Muscle layer of colon (tissue), 2 donors: ENCODE data around the gene TYRO3.

Source experiments
- H3K27ac ChIP-seq: one replicate; pipeline ENCODE4 v1.7.0; 2013; ENCODE audit warnings: low read depth, mild to moderate bottlenecking, low read length, moderate library complexity
- H3K27me3 ChIP-seq, 2 donors: one replicate each; pipeline ENCODE4 v1.7.0; 2013; ENCODE audit warnings: low read length in 2 of 2, mild to moderate bottlenecking in 2 of 2; ENCODE audit not compliant: insufficient read depth in 2 of 2, control insufficient read depth in 1 of 2
- H3K36me3 ChIP-seq: one replicate; pipeline ENCODE4 v1.7.0; 2013; ENCODE audit warnings: mild to moderate bottlenecking, low read length; ENCODE audit not compliant: insufficient read depth
- H3K4me1 ChIP-seq: one replicate; pipeline ENCODE4 v1.7.0; 2013; ENCODE audit warnings: mild to moderate bottlenecking, low read length; ENCODE audit not compliant: insufficient read depth
- H3K4me3 ChIP-seq, 2 donors: one replicate each; pipeline ENCODE4 v1.7.0; 2013; ENCODE audit warnings: low read length in 2 of 2, low read depth in 1 of 2, mild to moderate bottlenecking in 1 of 2, moderate library complexity in 1 of 2
- H3K9ac ChIP-seq: one replicate; pipeline ENCODE4 v1.7.0; 2013; ENCODE audit warnings: low read length
- H3K9me3 ChIP-seq: one replicate; pipeline ENCODE4 v1.7.0; 2013; ENCODE audit warnings: mild to moderate bottlenecking, low read length
- donor health status: abdominal sarcoma.
- donor health status: Adenocarcinoma of cecum.

The TYRO3 gene

GRCh38 chr15:41523097-41523496, 35.9 kb upstream of the TYRO3 start:
- peaks cover 24% of the 10 kb centered on the region for H3K36me3 ChIP-seq
- no peak overlapping the region for H3K9ac ChIP-seq
- H3K27ac ChIP-seq, result no peak overlapping the region

GRCh38 chr15:41530363-41530956, 28.6 kb upstream of the TYRO3 start:
- Histone ChIP-seq H3K9ac (no peak overlapping the region), H3K36me3 (peaks cover 66% of the 10 kb centered on the region), H3K4me1 (no peaks in the 10 kb centered on the region)

More at GRCh38 chr15:41523097-41523496, 35.9 kb upstream of the TYRO3 start:
- Histone ChIP-seq H3K9me3 (no peaks in the 10 kb centered on the region), H3K4me3 (no peak overlapping the region), H3K27me3 (no peaks in the 10 kb centered on the region), H3K4me1 (no peaks in the 10 kb centered on the region)

GRCh38 chr15:41535544-41535943, 23.5 kb upstream of the TYRO3 start:
- Histone ChIP-seq H3K27me3 (no peaks in the 10 kb centered on the region), H3K27ac (no peak overlapping the region), H3K9ac (no peak overlapping the region), H3K4me1 (no peaks in the 10 kb centered on the region), H3K4me3 (no peak overlapping the region), H3K36me3 (peaks cover 34% of the 10 kb centered on the region), H3K9me3 (no peaks in the 10 kb centered on the region)

More at GRCh38 chr15:41530363-41530956, 28.6 kb upstream of the TYRO3 start:
- Histone ChIP-seq H3K9me3 (no peaks in the 10 kb centered on the region), H3K27ac (no peak overlapping the region), H3K4me3 (no peak overlapping the region), H3K27me3 (no peaks in the 10 kb centered on the region)

- Histone ChIP-seq H3K4me1 (no peaks in the 10 kb centered on the region), H3K4me3 (no peak overlapping the region), H3K9ac (no peak overlapping the region), H3K27me3 (no peaks in the 10 kb centered on the region), H3K36me3 (peaks cover 26% of the 10 kb centered on the region), H3K9me3 (no peaks in the 10 kb centered on the region), H3K27ac (no peak overlapping the region)
Observed at GRCh38 chr15:41536866-41537265, 22.1 kb upstream of the TYRO3 start.

GRCh38 chr15:41543521-41543870, 15.5 kb upstream of the TYRO3 start:
- H3K36me3 ChIP-seq, result no peaks in the 10 kb centered on the region
- H3K27ac ChIP-seq, result peak overlapping the region; percentile 85

GRCh38 chr15:41544650-41545015, 14.4 kb upstream of the TYRO3 start:
- no peak overlapping the region for H3K27ac ChIP-seq
- H3K4me1 ChIP-seq, result peaks cover 4% of the 10 kb centered on the region
- H3K9ac ChIP-seq, result no peak overlapping the region
- no peaks in the 10 kb centered on the region for H3K36me3 ChIP-seq
- H3K9me3 ChIP-seq, result no peaks in the 10 kb centered on the region
- no peaks in the 10 kb centered on the region for H3K27me3 ChIP-seq
- H3K4me3 ChIP-seq, result peak overlapping the region in 1 of 2 donors; percentile 98

More at GRCh38 chr15:41543521-41543870, 15.5 kb upstream of the TYRO3 start:
- Histone ChIP-seq H3K4me1 (peaks cover 4% of the 10 kb centered on the region), H3K4me3 (peak overlapping the region; percentile 93 to 98), H3K27me3 (no peaks in the 10 kb centered on the region), H3K9ac (peak overlapping the region; percentile 90), H3K9me3 (no peaks in the 10 kb centered on the region)

- no peak overlapping the region for H3K4me3 ChIP-seq
- H3K36me3 ChIP-seq, result no peaks in the 10 kb centered on the region
- no peaks in the 10 kb centered on the region for H3K9me3 ChIP-seq
- no peak overlapping the region for H3K27ac ChIP-seq
- peaks cover 4% of the 10 kb centered on the region for H3K4me1 ChIP-seq
- no peaks in the 10 kb centered on the region for H3K27me3 ChIP-seq
- H3K9ac ChIP-seq, result no peak overlapping the region
Observed at GRCh38 chr15:41545218-41545617, 13.8 kb upstream of the TYRO3 start.

GRCh38 chr15:41546851-41547786, 11.9 kb upstream of the TYRO3 start:
- Histone ChIP-seq H3K27ac (no peak overlapping the region), H3K27me3 (no peaks in the 10 kb centered on the region), H3K4me1 (peaks cover 4% of the 10 kb centered on the region), H3K9ac (no peak overlapping the region), H3K36me3 (no peaks in the 10 kb centered on the region), H3K4me3 (no peak overlapping the region), H3K9me3 (no peaks in the 10 kb centered on the region)

- Histone ChIP-seq H3K27me3 (no peaks in the 10 kb centered on the region), H3K9ac (no peak overlapping the region), H3K4me3 (no peak overlapping the region), H3K4me1 (no peaks in the 10 kb centered on the region), H3K9me3 (no peaks in the 10 kb centered on the region), H3K36me3 (no peaks in the 10 kb centered on the region), H3K27ac (no peak overlapping the region)
Observed at GRCh38 chr15:41550066-41550775, 8.8 kb upstream of the TYRO3 start.

- H3K4me3 ChIP-seq, result no peak overlapping the region
- peaks cover 6% of the 10 kb centered on the region for H3K4me1 ChIP-seq
- H3K27me3 ChIP-seq, result no peaks in the 10 kb centered on the region
- no peak overlapping the region for H3K27ac ChIP-seq
- H3K36me3 ChIP-seq, result no peaks in the 10 kb centered on the region
- no peak overlapping the region for H3K9ac ChIP-seq
- no peaks in the 10 kb centered on the region for H3K9me3 ChIP-seq
Observed at GRCh38 chr15:41553731-41554130, 5.3 kb upstream of the TYRO3 start.

GRCh38 chr15:41554343-41554742, 4.7 kb upstream of the TYRO3 start:
- Histone ChIP-seq H3K4me3 (no peak overlapping the region), H3K4me1 (peaks cover 6% of the 10 kb centered on the region), H3K36me3 (no peaks in the 10 kb centered on the region), H3K27ac (no peak overlapping the region), H3K9me3 (no peaks in the 10 kb centered on the region), H3K9ac (no peak overlapping the region), H3K27me3 (no peaks in the 10 kb centered on the region)
